Fibroblast of lung (primary cell): ENCODE results near the gene FLNA.

Source experiments
- EZH2 ChIP-seq: IDR thresholded peaks from 2 replicates; pipeline ENCODE4 v1.5.1; 2012; ENCODE audit warnings: low read length, control low read depth, mild to moderate bottlenecking; ENCODE audit errors: missing control alignments
- TF ChIP-seq, protein P1 (sequence below), 2 donors: IDR thresholded peaks in 1 of 2; conservative IDR thresholded peaks in 1 of 2; 1 replicate in 1 of 2; 2 replicates in 1 of 2; pipeline ENCODE4 v1.5.1; 2011 to 2012; ENCODE audit warnings: low read length in 2 of 2, control low read depth in 1 of 2, inconsistent platforms in 1 of 2, low read depth in 1 of 2, mild to moderate bottlenecking in 1 of 2

DNA sequence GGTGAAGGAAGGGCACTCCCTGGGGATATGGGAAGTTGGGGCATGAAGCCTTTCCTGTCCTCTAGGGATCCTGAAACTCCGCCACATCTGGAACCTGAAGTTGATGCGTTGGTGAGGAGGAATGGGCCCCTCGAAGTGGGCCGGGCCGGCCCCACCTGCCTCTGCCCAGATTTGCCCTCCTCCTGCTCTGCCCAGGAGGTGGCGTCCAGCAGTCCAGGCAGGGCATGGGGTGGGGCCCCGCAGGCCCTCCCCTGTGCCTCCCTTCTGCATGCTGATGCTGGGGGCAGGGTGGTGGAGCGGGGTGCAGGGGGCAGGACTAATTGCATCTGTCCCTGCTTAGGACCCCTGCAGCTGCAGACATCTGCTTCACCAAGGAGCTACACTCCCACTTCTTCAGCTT, 38.7 kb upstream of the FLNA start:
- TF ChIP-seq, protein P1, sequence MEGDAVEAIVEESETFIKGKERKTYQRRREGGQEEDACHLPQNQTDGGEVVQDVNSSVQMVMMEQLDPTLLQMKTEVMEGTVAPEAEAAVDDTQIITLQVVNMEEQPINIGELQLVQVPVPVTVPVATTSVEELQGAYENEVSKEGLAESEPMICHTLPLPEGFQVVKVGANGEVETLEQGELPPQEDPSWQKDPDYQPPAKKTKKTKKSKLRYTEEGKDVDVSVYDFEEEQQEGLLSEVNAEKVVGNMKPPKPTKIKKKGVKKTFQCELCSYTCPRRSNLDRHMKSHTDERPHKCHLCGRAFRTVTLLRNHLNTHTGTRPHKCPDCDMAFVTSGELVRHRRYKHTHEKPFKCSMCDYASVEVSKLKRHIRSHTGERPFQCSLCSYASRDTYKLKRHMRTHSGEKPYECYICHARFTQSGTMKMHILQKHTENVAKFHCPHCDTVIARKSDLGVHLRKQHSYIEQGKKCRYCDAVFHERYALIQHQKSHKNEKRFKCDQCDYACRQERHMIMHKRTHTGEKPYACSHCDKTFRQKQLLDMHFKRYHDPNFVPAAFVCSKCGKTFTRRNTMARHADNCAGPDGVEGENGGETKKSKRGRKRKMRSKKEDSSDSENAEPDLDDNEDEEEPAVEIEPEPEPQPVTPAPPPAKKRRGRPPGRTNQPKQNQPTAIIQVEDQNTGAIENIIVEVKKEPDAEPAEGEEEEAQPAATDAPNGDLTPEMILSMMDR (conservative IDR thresholded peaks at IDR 0.05 in 1 of 2, IDR thresholded peaks at IDR 0.05 in 1 of 2; ENCODE audit: low read depth in 1 of 2, low read length in 2 of 2): no peak
- no peak for TF ChIP-seq EZH2
